HEK293T (cell line): Measurements from ENCODE around the gene MKKS.

Experiments
- BHLHE40 ChIP-seq: fragments of 450-650 bp; IDR thresholded peaks from 2 replicates; pipeline ENCODE4 v1.6.1; 2016; ENCODE audit warnings: mild to moderate bottlenecking, moderate library complexity, borderline replicate concordance
- CTBP1 ChIP-seq: fragments of 450-650 bp; IDR thresholded peaks from 2 replicates; pipeline ENCODE4 v1.6.1; 2016; ENCODE audit warnings: borderline replicate concordance
- ELF4 ChIP-seq: fragments of 450-650 bp; IDR thresholded peaks from 2 replicates; pipeline ENCODE4 v1.6.1; 2017; ENCODE audit warnings: antibody characterized with exemption
- FOXA1 ChIP-seq: fragments of 450-650 bp; IDR thresholded peaks from 2 replicates; pipeline ENCODE4 v1.6.1; 2016; ENCODE audit warnings: mild to moderate bottlenecking
- FOXM1 ChIP-seq: fragments of 450-650 bp; IDR thresholded peaks from 2 replicates; pipeline ENCODE4 v1.6.1; 2017; ENCODE audit warnings: mild to moderate bottlenecking, borderline replicate concordance
- SP1 ChIP-seq: fragments of 450-650 bp; IDR thresholded peaks from 2 replicates; pipeline ENCODE4 v1.6.1; 2017
- SUZ12 ChIP-seq: fragments of 450-650 bp; IDR thresholded peaks from 2 replicates; pipeline ENCODE4 v1.6.1; 2016; ENCODE audit warnings: mild to moderate bottlenecking
- TARDBP ChIP-seq: fragments of 450-650 bp; IDR thresholded peaks from 2 replicates; pipeline ENCODE4 v1.6.1; 2016
- TF ChIP-seq, protein P1 (sequence below): fragments of 450-650 bp; IDR thresholded peaks from 2 replicates; pipeline ENCODE4 v1.6.1; 2016

DNA sequence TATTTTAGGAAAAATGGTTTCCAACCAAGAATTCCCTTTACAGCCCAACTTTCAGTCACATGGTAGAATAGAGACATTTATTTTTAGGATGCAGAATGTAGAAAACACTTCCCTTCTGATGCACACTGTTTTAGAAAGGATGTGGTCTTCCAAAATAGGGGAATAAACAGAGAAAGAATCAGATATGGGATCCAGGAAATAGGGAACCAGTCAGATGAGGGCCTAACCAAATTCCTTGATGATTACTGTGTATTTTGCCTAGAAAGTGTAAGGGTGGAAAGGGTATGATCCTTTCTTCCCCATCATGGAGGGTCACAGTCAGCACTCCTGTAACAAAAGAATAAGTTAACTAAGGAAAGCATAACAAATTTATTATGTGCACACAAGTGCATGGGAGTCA, 28.5 kb upstream of the MKKS start:
- no peak for TF ChIP-seq FOXA1
- TF ChIP-seq BHLHE40: no peak
- TF ChIP-seq SP1: no peak
- no peak for TF ChIP-seq TARDBP
- no peak for TF ChIP-seq SUZ12
- TF ChIP-seq CTBP1: no peak
- TF ChIP-seq, protein P1, sequence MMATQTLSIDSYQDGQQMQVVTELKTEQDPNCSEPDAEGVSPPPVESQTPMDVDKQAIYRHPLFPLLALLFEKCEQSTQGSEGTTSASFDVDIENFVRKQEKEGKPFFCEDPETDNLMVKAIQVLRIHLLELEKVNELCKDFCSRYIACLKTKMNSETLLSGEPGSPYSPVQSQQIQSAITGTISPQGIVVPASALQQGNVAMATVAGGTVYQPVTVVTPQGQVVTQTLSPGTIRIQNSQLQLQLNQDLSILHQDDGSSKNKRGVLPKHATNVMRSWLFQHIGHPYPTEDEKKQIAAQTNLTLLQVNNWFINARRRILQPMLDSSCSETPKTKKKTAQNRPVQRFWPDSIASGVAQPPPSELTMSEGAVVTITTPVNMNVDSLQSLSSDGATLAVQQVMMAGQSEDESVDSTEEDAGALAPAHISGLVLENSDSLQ: no peak
- TF ChIP-seq FOXM1: no peak
- no peak for TF ChIP-seq ELF4
